Measurements from ENCODE around the gene YPEL5.

Gene YPEL5

DNA sequence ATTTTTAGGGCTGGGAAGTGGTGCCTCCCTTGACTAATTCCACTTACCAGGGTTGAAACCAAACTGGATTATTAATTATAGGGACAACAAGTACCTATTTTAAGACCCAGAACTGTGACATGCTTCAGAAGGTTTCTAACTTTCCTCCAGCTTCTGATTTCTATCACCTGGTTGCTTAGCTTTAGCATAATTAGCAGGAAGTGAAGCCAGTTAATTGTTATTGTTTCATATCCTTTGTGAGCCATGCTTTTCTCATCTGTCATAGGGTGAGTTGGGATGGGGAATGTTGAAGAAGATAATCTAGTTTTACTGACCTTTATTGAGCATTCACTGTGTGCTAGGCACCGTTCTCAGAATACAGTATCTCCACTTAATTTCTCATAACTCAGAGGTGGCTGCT, 3.2 kb downstream of the YPEL5 start:
- TF ChIP-seq EZH2phosphoT487 (IDR thresholded peaks at IDR 0.05; ENCODE audit: borderline replicate concordance) = no peak
- TF ChIP-seq, protein P1, sequence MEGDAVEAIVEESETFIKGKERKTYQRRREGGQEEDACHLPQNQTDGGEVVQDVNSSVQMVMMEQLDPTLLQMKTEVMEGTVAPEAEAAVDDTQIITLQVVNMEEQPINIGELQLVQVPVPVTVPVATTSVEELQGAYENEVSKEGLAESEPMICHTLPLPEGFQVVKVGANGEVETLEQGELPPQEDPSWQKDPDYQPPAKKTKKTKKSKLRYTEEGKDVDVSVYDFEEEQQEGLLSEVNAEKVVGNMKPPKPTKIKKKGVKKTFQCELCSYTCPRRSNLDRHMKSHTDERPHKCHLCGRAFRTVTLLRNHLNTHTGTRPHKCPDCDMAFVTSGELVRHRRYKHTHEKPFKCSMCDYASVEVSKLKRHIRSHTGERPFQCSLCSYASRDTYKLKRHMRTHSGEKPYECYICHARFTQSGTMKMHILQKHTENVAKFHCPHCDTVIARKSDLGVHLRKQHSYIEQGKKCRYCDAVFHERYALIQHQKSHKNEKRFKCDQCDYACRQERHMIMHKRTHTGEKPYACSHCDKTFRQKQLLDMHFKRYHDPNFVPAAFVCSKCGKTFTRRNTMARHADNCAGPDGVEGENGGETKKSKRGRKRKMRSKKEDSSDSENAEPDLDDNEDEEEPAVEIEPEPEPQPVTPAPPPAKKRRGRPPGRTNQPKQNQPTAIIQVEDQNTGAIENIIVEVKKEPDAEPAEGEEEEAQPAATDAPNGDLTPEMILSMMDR (conservative IDR thresholded peaks at IDR 0.05; ENCODE audit: low read length) = no peak
- Histone ChIP-seq H3F3A (ENCODE audit: low read depth) (no peaks in the 10 kb centered on the region), H3K9me3 (ENCODE audit: insufficient read depth, low read depth, low read length) (no peaks in the 10 kb centered on the region), H3K79me2 (ENCODE audit: insufficient read depth, low read length) (peaks cover 50% of the 10 kb centered on the region), H2AFZ (ENCODE audit: low read length) (no peak overlapping the region), H3K4me1 (ENCODE audit: insufficient read depth, low read length, poor library complexity, severe bottlenecking) (peaks cover 33% of the 10 kb centered on the region), H3K4me3 (ENCODE audit: low read length, poor library complexity, severe bottlenecking) (peak overlapping the region; percentile 45), H3K27me3 (ENCODE audit: insufficient read depth, low read length, poor library complexity, severe bottlenecking) (no peaks in the 10 kb centered on the region), H4K20me1 (ENCODE audit: insufficient read depth, low read length, poor library complexity, severe bottlenecking) (peaks cover 46% of the 10 kb centered on the region), H3K9me2 (replicated peaks; ENCODE audit: low read depth, low read length) (no peaks in the 10 kb centered on the region), H3K9ac (ENCODE audit: low read depth, low read length, poor library complexity, severe bottlenecking) (peak overlapping the region; percentile 44), H3K36me3 (ENCODE audit: insufficient read depth, low read length) (peaks cover 3% of the 10 kb centered on the region; the same call in 1 of the 2 replicates), H3K4me2 (ENCODE audit: low read depth, low read length, poor library complexity, severe bottlenecking) (peak overlapping the region; percentile 77)

DNA sequence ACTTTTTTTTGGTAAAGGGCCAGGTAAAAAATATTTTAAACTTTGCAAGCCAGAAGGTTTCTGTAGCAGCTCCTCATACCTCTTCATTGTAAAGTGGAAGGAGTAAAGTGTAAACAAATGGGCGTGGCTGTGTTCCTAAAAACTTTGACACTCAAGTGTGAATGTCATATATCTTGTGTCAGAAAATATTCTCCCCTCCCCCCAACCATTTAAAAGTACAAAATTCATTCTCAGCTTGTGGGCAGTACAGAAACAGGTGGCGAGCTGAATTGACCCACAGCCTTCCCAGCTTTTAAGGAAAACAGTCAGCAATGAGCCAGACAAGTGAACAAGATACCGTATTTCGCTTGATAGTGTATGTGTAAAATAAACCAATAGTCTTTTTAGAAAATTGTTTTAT, 4.0 kb downstream of the YPEL5 start:
- TF ChIP-seq, protein P1 (conservative IDR thresholded peaks at IDR 0.05; ENCODE audit: low read length) = no peak
- no peak for TF ChIP-seq EZH2phosphoT487 (IDR thresholded peaks at IDR 0.05; ENCODE audit: borderline replicate concordance)
- Histone ChIP-seq H3K4me3 (ENCODE audit: low read length, poor library complexity, severe bottlenecking) (no peak overlapping the region), H3K36me3 (ENCODE audit: insufficient read depth, low read length) (peaks cover 3% of the 10 kb centered on the region; the same call in 1 of the 2 replicates), H3K27me3 (ENCODE audit: insufficient read depth, low read length, poor library complexity, severe bottlenecking) (no peaks in the 10 kb centered on the region), H3K9ac (ENCODE audit: low read depth, low read length, poor library complexity, severe bottlenecking) (no peak overlapping the region), H4K20me1 (ENCODE audit: insufficient read depth, low read length, poor library complexity, severe bottlenecking) (peaks cover 53% of the 10 kb centered on the region), H3K9me3 (ENCODE audit: insufficient read depth, low read depth, low read length) (no peaks in the 10 kb centered on the region), H3K4me2 (ENCODE audit: low read depth, low read length, poor library complexity, severe bottlenecking) (peak overlapping the region; percentile 77), H3K4me1 (ENCODE audit: insufficient read depth, low read length, poor library complexity, severe bottlenecking) (peaks cover 33% of the 10 kb centered on the region), H3K79me2 (ENCODE audit: insufficient read depth, low read length) (peaks cover 54% of the 10 kb centered on the region), H2AFZ (ENCODE audit: low read length) (no peak overlapping the region), H3F3A (ENCODE audit: low read depth) (no peaks in the 10 kb centered on the region), H3K9me2 (replicated peaks; ENCODE audit: low read depth, low read length) (no peaks in the 10 kb centered on the region)

DNA sequence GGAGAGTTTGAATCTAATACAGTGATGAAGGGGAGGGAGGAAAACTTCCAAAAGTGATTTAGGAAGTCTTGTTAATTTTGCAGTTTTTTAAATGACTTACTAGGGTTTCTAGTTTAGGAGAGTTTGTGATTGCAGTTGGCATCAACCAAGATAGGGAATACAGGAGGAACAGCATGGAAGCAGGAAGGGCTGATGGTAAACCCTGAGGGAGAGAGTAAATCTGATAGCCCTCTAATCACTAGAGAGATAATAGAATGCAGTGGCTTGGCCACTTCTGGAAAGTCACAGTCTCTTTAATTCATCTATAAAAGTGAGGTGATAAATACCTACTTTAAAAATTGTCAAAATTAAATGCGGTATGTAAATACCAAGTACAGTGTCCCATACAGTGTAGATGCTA, 5.6 kb downstream of the YPEL5 start:
- no peaks in the 10 kb centered on the region for H3K9me3 ChIP-seq (ENCODE audit: insufficient read depth, low read depth, low read length)
- H3K4me1 ChIP-seq (ENCODE audit: insufficient read depth, low read length, poor library complexity, severe bottlenecking) = peaks cover 33% of the 10 kb centered on the region
- no peak overlapping the region for H2AFZ ChIP-seq (ENCODE audit: low read length)
- no peak for TF ChIP-seq EZH2phosphoT487 (IDR thresholded peaks at IDR 0.05; ENCODE audit: borderline replicate concordance)
- TF ChIP-seq, protein P1 (conservative IDR thresholded peaks at IDR 0.05; ENCODE audit: low read length) = no peak
- peaks cover 58% of the 10 kb centered on the region for H4K20me1 ChIP-seq (ENCODE audit: insufficient read depth, low read length, poor library complexity, severe bottlenecking)
- no peaks in the 10 kb centered on the region for H3K9me2 ChIP-seq (replicated peaks; ENCODE audit: low read depth, low read length)
- H3K36me3 ChIP-seq (ENCODE audit: insufficient read depth, low read length) = peaks cover 12% of the 10 kb centered on the region; the same call in 1 of the 2 replicates
- no peaks in the 10 kb centered on the region for H3F3A ChIP-seq (ENCODE audit: low read depth)
- H3K9ac ChIP-seq (ENCODE audit: low read depth, low read length, poor library complexity, severe bottlenecking) = no peak overlapping the region
- H3K4me3 ChIP-seq (ENCODE audit: low read length, poor library complexity, severe bottlenecking) = no peak overlapping the region
- no peak overlapping the region for H3K4me2 ChIP-seq (ENCODE audit: low read depth, low read length, poor library complexity, severe bottlenecking)
- H3K79me2 ChIP-seq (ENCODE audit: insufficient read depth, low read length) = peaks cover 53% of the 10 kb centered on the region
- H3K27me3 ChIP-seq (ENCODE audit: insufficient read depth, low read length, poor library complexity, severe bottlenecking) = no peaks in the 10 kb centered on the region

Measured in Loucy (cell line).